Endothelial cell (in vitro differentiated cells): ENCODE results near the gene SCRN1. TPM values are rescaled to one million over a fixed set of nuclear protein-coding genes. Genes with fewer than 3 reads are reported as not detected.

Source experiments
- DNase-seq: peaks from one replicate; pipeline ENCODE4 v3.0.0; 2021; ENCODE audit warnings: low spot score
- H3K27ac Mint-ChIP-seq: one replicate; pipeline ENCODE4 v1.8.0; 2021; ENCODE audit warnings: mixed read lengths, inconsistent platforms; ENCODE audit not compliant: unreplicated experiment
- H3K27me3 Mint-ChIP-seq: one replicate; pipeline ENCODE4 v1.8.0; 2021; ENCODE audit warnings: mild to moderate bottlenecking, moderate library complexity, mixed read lengths, inconsistent platforms; ENCODE audit not compliant: unreplicated experiment
- H3K36me3 Mint-ChIP-seq: one replicate; pipeline ENCODE4 v1.8.0; 2021; ENCODE audit warnings: mild to moderate bottlenecking, low read depth, mixed read lengths, inconsistent platforms; ENCODE audit not compliant: unreplicated experiment
- H3K4me1 Mint-ChIP-seq: one replicate; pipeline ENCODE4 v1.8.0; 2021; ENCODE audit warnings: mild to moderate bottlenecking, mixed read lengths, inconsistent platforms; ENCODE audit not compliant: unreplicated experiment
- H3K4me3 Mint-ChIP-seq: one replicate; pipeline ENCODE4 v1.8.0; 2021; ENCODE audit warnings: mild to moderate bottlenecking, mixed read lengths, inconsistent platforms; ENCODE audit not compliant: unreplicated experiment
- H3K9me3 Mint-ChIP-seq: one replicate; pipeline ENCODE4 v1.8.0; 2021; ENCODE audit warnings: mixed read lengths, inconsistent platforms; ENCODE audit not compliant: unreplicated experiment
- CTCF ChIP-seq: fragments of 200-600 bp; sonication (generic); IDR thresholded peaks from one replicate; pipeline ENCODE4 v1.5.0; 2021; ENCODE audit warnings: antibody characterized with exemption; ENCODE audit not compliant: unreplicated experiment
- total RNA-seq: library from RNA; stranded (reverse); fragmentation: NEBNext Ultra II Directional; extraction: Animal tissue kit (Norgen Biotek cat#: 25700); gene quantifications from one replicate; pipeline ENCODE4 v1.2.1, GENCODE V29; 2021; ENCODE audit not compliant: unreplicated experiment

The SCRN1 gene
- total RNA-seq, 1 donor from 2014 or later: 64.4 TPM

- H3K4me1 Mint-ChIP-seq: no peaks in the 10 kb centered on the region
- no peak overlapping the region for H3K4me3 Mint-ChIP-seq
- H3K36me3 Mint-ChIP-seq: peaks cover 3% of the 10 kb centered on the region
- H3K9me3 Mint-ChIP-seq: no peaks in the 10 kb centered on the region
- no peak overlapping the region for H3K27ac Mint-ChIP-seq
- peaks cover 2% of the 10 kb centered on the region for H3K27me3 Mint-ChIP-seq
- no peak for TF ChIP-seq CTCF
- no peak for DNase-seq
Measured at GRCh38 chr7:29896685-29897411, 92.8 kb downstream of the SCRN1 start.

- Mint-ChIP-seq H3K27me3 (peaks cover 4% of the 10 kb centered on the region), H3K27ac (no peak overlapping the region), H3K4me3 (no peak overlapping the region), H3K4me1 (no peaks in the 10 kb centered on the region), H3K9me3 (no peaks in the 10 kb centered on the region), H3K36me3 (peaks cover 3% of the 10 kb centered on the region)
- no peak for TF ChIP-seq CTCF
- no peak for DNase-seq
Measured at GRCh38 chr7:29895559-29895958, 94.0 kb downstream of the SCRN1 start.

- TF ChIP-seq CTCF: no peak
- peaks cover 4% of the 10 kb centered on the region for H3K27me3 Mint-ChIP-seq
- H3K4me3 Mint-ChIP-seq: no peak overlapping the region
- no peak overlapping the region for H3K27ac Mint-ChIP-seq
- DNase-seq: no peak
- H3K9me3 Mint-ChIP-seq: no peaks in the 10 kb centered on the region
- H3K4me1 Mint-ChIP-seq: no peaks in the 10 kb centered on the region
- H3K36me3 Mint-ChIP-seq: peaks cover 3% of the 10 kb centered on the region
Measured at GRCh38 chr7:29894256-29894655, 95.3 kb downstream of the SCRN1 start.

GRCh38 chr7:29893351-29893965 lies 96.1 kb downstream of the SCRN1 start:
- H3K4me3 Mint-ChIP-seq: no peak overlapping the region

More at GRCh38 chr7:29893351-29893965, 96.1 kb downstream of the SCRN1 start:
- Mint-ChIP-seq H3K27me3 (peaks cover 5% of the 10 kb centered on the region), H3K36me3 (peaks cover 2% of the 10 kb centered on the region), H3K9me3 (no peaks in the 10 kb centered on the region), H3K27ac (no peak overlapping the region), H3K4me1 (no peaks in the 10 kb centered on the region)
- no peak for TF ChIP-seq CTCF
- no peak for DNase-seq
